CD4-positive, alpha-beta T cell treated with Interleukin-6 for 4 hours (primary cell): ENCODE data around the gene EFNB2.

Experiments used
- DNase-seq: peaks from one replicate; pipeline ENCODE4 v3.0.0-alpha.2; 2020; ENCODE audit warnings: mixed read lengths

Gene EFNB2

DNA sequence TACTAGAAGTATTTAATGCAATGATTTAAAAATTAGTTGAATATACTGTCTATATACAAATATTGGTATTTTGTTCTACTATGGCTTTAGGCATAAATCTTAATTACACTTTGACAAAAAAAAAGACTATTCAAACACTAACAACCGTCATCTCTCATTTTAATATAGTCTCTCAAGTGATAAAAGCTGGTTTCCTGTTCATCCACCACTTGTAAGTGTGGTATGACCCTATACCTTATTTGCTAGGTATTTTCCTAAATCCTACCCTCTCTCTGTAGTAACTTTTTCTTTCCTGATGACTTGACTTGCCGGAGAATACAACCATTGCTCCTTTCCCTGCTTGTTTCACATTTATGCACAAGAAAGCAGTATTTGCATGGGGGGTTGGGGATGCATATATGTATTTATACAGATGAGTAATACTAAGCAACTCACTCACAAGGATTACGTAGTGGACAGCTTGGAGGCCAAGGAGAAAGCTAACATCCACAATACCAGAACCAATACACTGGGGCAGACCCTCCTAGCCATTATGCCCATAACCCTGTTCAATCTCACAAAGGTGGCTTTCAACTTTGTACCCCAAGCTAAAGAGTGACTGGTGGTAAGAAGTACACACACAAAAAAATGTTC lies 12.7 kb upstream of the EFNB2 start:
- DNase-seq, result no peak

DNA sequence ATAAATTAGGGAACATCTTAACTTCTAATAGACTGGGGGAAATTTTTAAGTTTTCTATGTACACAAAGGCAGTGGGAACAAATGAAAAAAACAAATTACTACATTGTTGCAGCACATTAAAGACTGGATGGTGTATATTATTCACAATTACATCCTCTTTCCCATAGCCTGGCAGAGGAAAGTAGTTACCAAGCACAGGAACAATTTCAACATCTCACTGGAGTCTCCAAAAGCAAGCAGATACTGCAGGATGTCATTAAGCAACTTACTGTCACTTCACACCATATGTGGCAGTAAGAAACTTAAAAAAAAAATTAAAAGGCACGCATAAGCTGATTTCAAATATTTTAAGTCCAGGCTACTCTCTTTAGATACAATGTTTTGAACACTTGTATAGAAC lies 6.4 kb upstream of the EFNB2 start:
- no peak for DNase-seq

GRCh38 chr13:106540613-106541012 lies 5.2 kb upstream of the EFNB2 start:
- DNase-seq, result no peak

GRCh38 chr13:106537521-106537920 lies 2.1 kb upstream of the EFNB2 start:
- DNase-seq, result no peak

DNA sequence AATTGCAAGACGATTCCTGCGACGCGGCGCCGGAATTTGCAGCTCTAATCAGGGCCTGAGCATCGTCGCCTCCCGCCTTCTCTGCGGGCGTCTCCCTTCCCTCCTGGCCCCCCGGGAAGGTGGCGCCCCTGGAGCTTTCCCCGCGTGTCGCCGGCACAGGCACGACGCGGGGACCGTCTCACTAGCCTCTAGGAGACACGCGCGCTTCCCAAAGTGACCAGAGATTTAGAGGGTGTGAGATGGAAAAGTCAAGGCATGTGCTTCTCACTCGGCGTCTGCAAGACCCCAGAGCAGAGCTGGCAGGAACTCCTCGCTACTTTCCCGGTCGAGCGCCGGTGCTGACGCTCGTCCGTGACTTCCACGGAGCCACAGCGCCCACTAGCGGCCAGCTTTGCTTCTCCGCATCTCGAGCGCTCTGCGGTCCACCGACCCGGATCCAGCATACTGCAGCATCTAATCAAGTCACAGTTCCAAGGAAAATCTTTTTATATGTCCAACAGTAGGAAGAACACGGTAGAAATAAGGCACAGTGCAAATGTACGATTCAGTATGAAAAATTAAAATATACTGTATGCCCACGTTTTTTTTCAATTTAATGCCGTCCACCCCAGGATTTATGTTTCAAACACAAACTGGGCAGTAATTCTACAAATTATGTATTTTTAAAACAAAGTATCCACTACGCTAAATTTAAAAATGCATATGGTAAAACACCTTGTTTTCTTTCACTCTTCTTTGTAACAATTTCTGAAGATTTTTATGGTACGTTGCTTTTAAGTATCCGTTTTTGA lies 977 bp upstream of the EFNB2 start:
- peak; percentile 93 for DNase-seq

DNA sequence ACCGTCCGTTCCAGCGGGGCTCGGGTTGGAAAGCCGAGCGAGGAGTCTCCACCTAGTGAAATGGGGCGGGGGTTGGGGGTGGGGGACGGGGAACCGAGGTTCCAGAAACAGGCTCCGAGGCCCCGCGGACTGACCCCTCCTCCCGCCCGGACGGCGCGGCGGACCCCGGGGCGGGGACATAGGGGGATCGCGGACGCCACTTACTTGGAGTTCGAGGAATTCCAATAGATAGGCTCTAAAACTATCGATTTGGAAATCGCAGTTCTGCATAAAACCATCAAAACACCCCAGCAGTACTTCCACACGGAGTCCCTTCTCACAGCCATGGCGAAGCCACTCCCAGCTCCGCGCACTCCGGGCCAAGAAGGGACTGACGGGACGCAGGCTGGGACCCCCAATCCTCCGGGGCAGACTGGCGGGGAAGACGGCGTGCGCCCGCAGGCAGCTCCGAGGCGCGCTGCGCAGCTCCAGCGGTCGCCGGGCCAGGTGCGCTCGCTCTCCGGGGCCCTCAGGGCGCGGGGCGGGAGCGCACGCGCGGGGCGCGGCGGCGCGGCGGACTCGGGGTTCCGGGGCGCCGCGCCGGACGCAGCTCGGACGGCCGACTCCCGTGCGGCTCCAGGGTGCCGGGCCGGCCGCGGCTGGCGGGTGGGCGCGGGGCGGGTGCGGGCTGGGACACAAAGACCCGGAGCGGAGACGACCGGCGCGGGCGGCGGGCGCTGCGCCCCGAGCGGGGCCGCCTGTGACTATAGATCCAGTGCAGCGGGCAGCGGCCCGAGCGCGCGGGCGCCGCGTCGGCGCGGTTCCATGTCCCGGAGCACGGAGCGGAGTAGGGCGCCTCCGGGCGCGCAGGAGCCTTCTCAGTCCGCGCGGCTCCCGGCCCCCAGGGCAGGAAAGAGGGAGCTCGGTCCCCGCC lies 567 bp downstream of the EFNB2 start:
- peak; percentile 19 for DNase-seq

DNA sequence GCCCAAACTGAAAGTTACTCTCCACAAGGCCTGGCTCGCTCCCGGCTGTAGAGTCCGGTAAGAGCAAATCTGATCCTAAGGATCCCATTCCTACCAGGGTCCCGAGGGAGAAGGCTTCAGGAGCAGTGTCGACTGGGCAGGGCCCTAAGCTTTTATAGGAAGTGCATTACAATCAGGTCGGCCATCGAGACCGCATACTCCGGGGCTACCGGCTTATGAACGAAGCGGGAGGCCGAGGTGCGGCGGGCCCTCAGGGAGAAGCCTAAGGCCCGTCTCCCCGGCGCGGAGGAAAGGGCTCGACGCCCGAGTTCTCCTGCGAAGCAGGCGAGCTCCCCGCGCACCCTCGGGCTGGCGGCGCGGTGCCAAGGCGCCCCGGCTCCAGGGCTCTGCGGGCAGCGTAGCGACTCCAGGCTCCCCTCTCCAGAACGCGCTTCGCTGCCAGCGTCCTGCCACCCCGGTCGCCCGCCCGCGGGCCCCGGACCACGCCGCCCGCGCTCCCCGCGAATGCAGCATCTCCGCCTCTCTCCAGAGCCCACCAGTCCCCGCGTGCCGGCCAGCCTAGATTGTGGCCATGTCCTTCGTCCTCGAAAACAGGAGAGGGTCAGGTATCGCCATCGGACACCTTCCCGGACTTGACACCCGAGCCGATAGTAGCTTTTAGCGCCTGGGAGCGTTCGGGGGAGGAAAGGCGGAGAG lies 1.4 kb downstream of the EFNB2 start:
- peak; percentile 26 for DNase-seq

DNA sequence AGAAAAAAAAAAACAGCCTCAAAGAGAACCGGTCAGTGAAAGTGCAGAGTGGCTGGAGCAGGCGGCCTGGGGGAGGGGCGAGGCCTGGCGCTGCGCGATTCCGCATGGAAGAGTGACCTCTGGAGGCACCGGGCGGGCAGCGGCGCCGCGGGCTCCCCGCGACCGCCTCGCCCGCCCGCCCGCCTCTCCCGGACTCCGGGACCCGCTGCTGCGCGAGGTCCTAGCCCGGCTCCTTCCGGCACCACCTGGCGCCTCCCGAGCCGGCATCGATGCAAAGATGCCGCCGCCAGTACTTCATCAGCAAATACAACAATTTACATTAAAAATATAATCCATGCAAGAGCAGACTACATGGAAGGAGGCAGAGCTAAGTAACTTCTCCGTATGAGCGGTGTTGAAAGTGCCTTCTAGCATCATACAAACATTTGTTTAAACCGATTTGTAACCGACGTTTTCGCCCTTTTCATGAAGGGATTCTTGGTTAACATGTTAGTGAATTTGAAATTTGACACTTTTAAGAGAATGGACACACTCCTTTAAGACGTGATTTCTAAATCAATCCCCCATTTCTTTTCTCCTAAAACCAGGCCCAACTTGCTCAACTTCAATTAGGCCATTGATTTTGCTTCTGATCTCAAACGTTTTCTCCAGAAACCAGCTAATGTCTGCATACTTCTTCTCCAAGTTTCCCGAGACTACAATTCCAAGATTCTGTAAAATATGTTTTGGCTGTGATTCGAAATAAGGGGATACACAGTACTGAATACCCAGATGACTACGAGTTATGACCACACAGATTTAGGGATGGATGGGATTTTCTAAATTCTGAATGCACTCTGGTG lies 2.1 kb downstream of the EFNB2 start:
- peak; percentile 23 for DNase-seq

DNA sequence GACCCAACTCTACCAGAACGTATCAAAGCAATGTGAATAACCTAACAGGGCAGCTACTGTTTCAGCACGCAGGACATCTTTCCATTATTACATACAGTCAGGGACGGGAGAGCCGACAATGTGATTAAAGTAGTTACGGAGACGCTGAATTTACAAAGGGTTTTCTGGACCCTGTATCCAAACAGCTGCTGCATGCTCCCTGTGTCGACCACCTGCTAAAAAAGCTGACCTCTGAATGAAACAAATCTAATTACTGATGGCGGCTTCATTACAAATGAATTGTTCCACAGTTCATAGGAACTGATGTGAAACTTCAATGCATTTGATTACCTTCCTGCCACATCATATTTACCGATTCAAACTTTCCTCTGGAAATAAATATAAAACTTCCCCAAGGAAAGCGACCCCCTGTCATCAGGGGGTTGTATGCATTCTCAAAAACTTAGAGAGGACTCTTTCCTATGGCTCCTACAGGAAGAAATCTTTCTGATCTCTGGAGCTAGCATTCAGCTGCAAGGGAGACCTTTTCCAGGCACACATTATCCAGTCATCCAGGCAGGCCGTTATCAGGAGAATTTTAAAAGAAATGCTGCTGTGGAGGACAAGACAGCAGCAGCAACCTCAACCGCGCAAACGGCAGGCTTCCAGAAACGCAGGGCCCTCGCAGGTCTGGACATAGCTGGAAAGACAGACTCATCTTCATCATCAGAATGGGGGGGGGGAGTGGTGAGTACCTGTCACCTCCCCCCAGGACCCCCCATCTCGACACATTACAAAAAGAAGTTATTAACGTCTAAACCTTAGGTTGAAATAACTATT lies 3.1 kb downstream of the EFNB2 start:
- no peak for DNase-seq

DNA sequence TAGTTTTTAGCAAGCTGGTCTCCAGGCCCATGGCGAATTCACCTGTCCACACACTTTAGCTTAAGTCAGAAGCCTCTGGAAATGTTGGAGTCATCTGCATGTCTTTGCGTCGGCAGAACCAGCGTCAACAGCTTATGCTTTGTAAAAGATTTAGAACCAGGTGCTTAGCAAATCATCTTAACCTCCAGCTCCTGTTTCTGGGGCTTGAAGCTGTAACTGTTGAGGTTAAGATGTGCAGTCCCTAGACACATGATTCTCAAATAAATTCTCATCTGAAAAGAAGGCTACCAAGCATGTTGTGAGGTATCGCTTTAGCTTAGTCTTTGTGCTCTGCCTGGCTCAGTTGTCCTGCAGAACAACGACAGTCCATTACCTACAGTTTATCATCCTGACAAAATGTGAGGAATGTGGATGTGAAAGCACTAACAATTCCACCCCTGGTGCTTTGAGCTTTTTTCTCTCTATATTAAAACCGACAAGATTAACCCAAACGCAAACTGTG lies 4.4 kb downstream of the EFNB2 start:
- no peak for DNase-seq

DNA sequence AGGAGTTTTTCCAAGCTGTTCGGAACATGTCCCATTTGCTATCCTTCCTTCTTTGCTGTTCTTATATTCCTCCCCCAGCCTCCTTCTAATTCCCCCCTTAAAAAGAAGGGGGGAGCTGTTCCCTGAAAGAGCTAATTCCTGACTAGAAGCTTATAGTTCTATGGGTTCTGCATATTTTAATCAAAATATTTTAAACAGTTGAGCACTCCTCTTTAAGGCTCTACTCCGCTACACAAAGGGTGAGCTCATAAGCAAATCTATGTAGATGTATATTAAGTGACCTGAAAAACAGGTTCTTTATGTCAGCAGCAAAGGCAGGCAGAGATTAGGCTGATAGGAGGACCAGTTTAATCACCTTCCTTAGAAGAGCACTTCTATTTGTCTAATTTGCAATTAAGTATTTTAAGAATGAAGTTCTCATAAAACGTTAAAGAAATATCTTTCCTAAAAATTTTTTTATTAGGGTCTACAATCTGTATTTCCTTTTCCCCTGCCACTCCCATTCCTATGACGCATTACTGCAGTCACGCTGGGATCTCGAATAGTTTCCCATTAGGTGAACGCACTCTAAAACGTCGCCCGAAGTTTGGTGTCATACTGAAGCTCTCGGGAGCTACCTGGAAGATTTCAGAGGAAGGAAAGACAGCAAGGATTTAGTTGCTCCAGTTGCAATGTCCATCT lies 5.2 kb downstream of the EFNB2 start:
- DNase-seq, result no peak

DNA sequence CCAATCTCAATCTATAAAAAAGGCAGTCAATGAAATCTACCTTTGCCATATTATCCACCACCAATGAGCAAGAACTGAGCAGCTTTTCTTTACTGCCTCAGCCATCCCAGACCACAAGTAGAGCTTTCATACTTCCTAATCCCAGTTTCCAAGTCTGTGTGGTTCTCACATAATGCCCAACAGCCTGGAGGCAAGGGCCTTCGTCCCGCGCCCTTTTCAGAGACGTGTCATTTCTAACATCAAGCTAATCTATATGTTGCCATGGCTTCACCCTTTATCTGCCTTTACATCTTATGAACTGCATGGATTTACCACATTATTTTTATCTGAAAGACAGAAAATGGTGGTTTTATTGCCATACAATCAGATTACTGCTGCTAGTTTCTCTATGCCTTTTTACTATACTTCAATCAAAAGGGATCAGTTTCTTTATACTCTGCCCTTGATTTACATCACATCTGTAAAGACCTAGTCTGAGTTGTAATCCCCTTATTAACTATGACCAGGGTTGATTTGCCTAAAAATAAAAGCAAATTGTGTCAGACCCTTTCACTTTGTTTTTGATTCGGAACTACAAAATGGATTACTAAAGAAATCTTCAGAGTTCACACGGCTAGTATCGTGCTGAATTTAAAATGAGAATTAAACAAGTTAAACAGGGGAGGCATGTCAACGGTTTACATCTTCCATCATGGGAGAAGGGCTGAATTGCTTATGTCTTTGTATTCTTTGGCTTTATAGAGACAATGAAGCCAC lies 5.9 kb downstream of the EFNB2 start:
- no peak for DNase-seq

- DNase-seq, result no peak
Observed at GRCh38 chr13:106528718-106529414, 6.6 kb downstream of the EFNB2 start.

DNA sequence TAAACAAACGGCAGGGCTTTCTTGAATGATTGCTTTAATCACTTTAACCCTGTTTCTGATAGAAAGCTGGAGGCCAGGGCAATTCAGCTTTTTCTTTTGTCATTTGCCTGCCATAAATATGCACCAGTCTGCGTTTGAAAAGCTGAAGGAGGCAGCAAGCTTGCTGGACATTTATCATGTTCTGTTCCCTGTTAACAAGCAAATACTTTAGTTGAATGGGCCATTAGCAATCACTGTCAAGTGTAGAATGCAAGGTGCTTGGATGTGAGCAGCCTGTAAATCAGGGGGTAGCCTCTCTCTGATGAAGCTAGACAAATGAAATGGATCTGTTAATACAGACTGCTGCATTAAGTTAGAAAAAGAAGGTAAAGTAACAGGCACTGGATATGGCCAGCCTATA lies 7.6 kb downstream of the EFNB2 start:
- no peak for DNase-seq

DNA sequence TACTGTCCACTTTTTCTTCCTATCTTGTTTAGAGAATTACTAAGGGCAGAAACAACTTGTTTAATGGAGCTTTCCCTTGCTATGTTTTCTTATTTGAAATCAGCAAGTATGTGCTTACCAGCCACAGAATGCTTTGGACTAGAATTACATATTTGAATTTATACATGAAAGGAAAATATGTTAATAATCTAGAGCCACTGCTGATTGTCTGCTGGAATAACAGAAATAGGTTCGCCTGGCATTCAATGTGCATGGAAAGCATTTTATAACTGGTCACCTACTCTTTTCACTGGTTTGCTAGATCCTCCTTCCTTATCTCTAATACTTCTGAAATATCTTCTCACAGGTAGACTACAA lies 8.0 kb downstream of the EFNB2 start:
- no peak for DNase-seq

DNA sequence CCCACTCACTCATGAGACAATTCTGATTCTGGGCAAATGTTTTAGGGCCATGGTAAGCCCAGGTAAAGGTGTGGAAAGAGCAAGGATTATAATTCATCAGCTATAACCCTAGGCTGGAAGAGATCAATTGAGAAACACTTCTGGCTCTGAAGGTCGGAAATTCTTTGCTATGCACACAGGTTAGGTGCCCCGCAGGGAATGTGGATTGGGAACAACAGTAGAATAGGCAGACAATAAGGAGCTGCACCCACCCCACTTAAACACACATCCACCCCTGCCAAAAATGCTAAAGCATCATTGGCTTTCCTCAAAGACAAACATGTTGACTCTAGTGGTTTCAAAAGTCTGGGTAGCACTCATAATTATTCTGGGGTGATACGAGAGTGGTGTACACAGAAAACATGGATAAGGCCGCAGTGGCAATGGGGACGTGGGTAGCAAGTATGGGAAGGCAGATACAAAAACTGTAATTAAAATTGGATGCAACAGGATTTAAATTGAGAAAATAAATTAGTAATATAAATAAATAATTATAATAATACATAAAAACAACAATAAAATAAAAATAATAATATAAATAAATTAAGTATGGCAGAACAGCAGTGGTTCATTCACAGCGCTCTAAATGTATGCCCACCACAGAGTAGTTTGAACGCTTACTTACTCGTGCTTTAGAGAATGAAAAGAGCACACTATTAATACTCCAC lies 8.6 kb downstream of the EFNB2 start:
- DNase-seq, result no peak

DNA sequence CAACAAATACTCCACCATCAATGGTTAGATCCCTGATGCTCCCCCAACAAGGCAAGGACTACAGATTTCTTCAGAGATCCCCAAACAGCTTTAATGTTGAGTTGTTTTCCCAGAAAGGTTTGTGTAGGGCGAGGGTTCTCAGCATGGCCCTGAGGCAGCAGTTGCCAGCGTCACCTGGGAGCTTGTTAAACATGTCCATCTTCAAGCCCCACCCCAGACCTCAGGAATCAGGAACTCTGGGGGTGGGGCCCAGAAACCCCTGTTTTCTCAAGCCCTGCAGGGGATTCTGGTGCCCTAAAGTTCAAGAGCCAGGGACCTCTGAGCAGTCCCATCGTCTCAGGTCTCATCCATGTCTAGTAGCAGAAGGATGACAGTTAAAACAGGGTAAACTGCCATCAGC lies 9.6 kb downstream of the EFNB2 start:
- DNase-seq, result no peak

- DNase-seq, result no peak
Observed at GRCh38 chr13:106524108-106524507, 11.4 kb downstream of the EFNB2 start.
